SK-N-SH (cell line): ENCODE results near the gene RPS6KA2. TPM values are rescaled to one million over a fixed set of nuclear protein-coding genes. Genes with fewer than 3 reads are reported as not detected.

ENCODE experiments used
- CTCF ChIA-PET: fragments of 300-600, 350-600 bp; formaldehyde crosslinking; extraction: SDS; loops from one replicate; lab custom pipeline; 2021; lab: Yijun Ruan, JAX
- POLR2A ChIA-PET: fragments of 350-600 bp; sonication (Branson Sonifier 250); formaldehyde crosslinking; extraction: SDS; loops from one replicate; lab custom pipeline; 2020; ENCODE audit warnings: antibody characterized with exemption, inconsistent platforms; lab: Yijun Ruan, JAX
- DNase-seq: peaks from one replicate; pipeline ENCODE4 v3.0.0; 2012
- H2AFZ ChIP-seq: fragments of 200-600 bp; sonication (generic); 2 replicates; pipeline ENCODE4 v1.8.1; 2016; ENCODE audit warnings: antibody characterized with exemption, mild to moderate bottlenecking, low read depth
- H3F3A ChIP-seq: fragments of 200-600 bp; sonication (generic); replicated peaks from 2 replicates; pipeline ENCODE3; 2016; ENCODE audit warnings: antibody characterized with exemption, mild to moderate bottlenecking; ENCODE audit not compliant: insufficient read depth
- H3K27ac ChIP-seq, 2 experiments: fragments of 200-500 bp in 1 of 2; fragments of 200-600 bp in 1 of 2; sonication (Bioruptor generic) in 1 of 2; sonication (generic), shearing (Covaris generic) in 1 of 2; 2 replicates each; pipeline versions ENCODE4 v1.5.1 to v1.6.1; 2014 to 2016; ENCODE audit warnings: low read depth in 2 of 2, inconsistent platforms in 1 of 2, low read length in 1 of 2, mild to moderate bottlenecking in 1 of 2, mixed read lengths in 1 of 2
- H3K27me3 ChIP-seq: fragments of 200-600 bp; sonication (generic), shearing (Covaris generic); 2 replicates; pipeline ENCODE4 v1.6.1; 2016; ENCODE audit warnings: mixed run types; ENCODE audit not compliant: insufficient read depth
- H3K36me3 ChIP-seq, 2 experiments: fragments of 200-500 bp in 1 of 2; fragments of 200-600 bp in 1 of 2; sonication (Bioruptor generic) in 1 of 2; sonication (generic) in 1 of 2; replicated peaks in 1 of 2; 2 replicates each; pipeline versions ENCODE3 to v1.5.1; 2014 to 2016; ENCODE audit warnings: low read length in 1 of 2, mild to moderate bottlenecking in 1 of 2; ENCODE audit not compliant: insufficient read depth in 2 of 2, control insufficient read depth in 1 of 2
- H3K4me1 ChIP-seq, 2 experiments: fragments of 200-500 bp in 1 of 2; fragments of 200-600 bp in 1 of 2; sonication (Bioruptor generic) in 1 of 2; sonication (generic), shearing (Covaris generic) in 1 of 2; 2 replicates each; pipeline versions ENCODE4 v1.5.1 to v1.6.1; 2014 to 2016; ENCODE audit warnings: low read depth in 1 of 2, low read length in 1 of 2, mixed run types in 1 of 2; ENCODE audit not compliant: insufficient read depth in 2 of 2, control insufficient read depth in 1 of 2
- H3K4me2 ChIP-seq: fragments of 200-600 bp; sonication (generic), shearing (Covaris generic); 2 replicates; pipeline ENCODE4 v1.6.1; 2017; ENCODE audit warnings: mixed run types
- H3K4me3 ChIP-seq, 2 experiments: fragments of 200-500 bp in 1 of 2; fragments of 200-600 bp in 1 of 2; sonication (Bioruptor generic) in 1 of 2; sonication (generic), shearing (Covaris generic) in 1 of 2; 2 replicates each; pipeline versions ENCODE4 v1.5.1 to v1.8.1; 2014 to 2016; ENCODE audit warnings: low read depth in 2 of 2, inconsistent platforms in 1 of 2, low read length in 1 of 2, mild to moderate bottlenecking in 1 of 2, mixed read lengths in 1 of 2, moderate library complexity in 1 of 2
- H3K79me2 ChIP-seq: fragments of 200-600 bp; sonication (generic); 2 replicates; pipeline ENCODE4 v1.8.1; 2017; ENCODE audit warnings: mild to moderate bottlenecking; ENCODE audit not compliant: insufficient read depth
- H3K9ac ChIP-seq: fragments of 200-600 bp; sonication (generic); 2 replicates; pipeline ENCODE4 v1.6.1; 2017; ENCODE audit warnings: mixed run types
- H3K9me2 ChIP-seq: fragments of 200-600 bp; sonication (generic); 2 replicates; pipeline ENCODE4 v1.6.1; 2017; ENCODE audit warnings: mixed run types
- H3K9me3 ChIP-seq: fragments of 200-600 bp; sonication (generic); 2 replicates; pipeline ENCODE4 v1.6.1; 2017; ENCODE audit warnings: mixed run types, mild to moderate bottlenecking, moderate library complexity
- H4K20me1 ChIP-seq: fragments of 200-600 bp; sonication (generic); 2 replicates; pipeline ENCODE4 v1.6.1; 2017; ENCODE audit warnings: mild to moderate bottlenecking, mixed run types; ENCODE audit not compliant: insufficient read depth
- ELF1 ChIP-seq: IDR thresholded peaks from 2 replicates; pipeline ENCODE4 v1.4.0; 2012
- EP300 ChIP-seq, 2 experiments: IDR thresholded peaks; 2 replicates each; pipeline versions ENCODE4 v1.4.0 to v1.6.1; 2012; ENCODE audit warnings: borderline replicate concordance in 1 of 2, low read depth in 1 of 2, low read length in 1 of 2
- EZH2phosphoT487 ChIP-seq: fragments of 200-600 bp; sonication (generic); IDR thresholded peaks from 2 replicates; pipeline ENCODE4 v1.6.1; 2017; ENCODE audit warnings: low read depth, mixed run types, mild to moderate bottlenecking, antibody characterized with exemption, moderate library complexity, borderline replicate concordance
- GATA2 ChIP-seq: sonication (generic); formaldehyde crosslinking; IDR thresholded peaks from 2 replicates; pipeline ENCODE4 v1.5.0; 2020; ENCODE audit warnings: mild to moderate bottlenecking, missing genetic modification reagents
- JUND ChIP-seq: IDR thresholded peaks from 2 replicates; pipeline ENCODE4 v1.4.0; 2012
- MAX ChIP-seq: IDR thresholded peaks from 2 replicates; pipeline ENCODE4 v1.4.0; 2012; ENCODE audit warnings: low read depth
- MEF2A ChIP-seq: IDR thresholded peaks from 2 replicates; pipeline ENCODE4 v1.4.0; 2012; ENCODE audit warnings: low read depth, borderline replicate concordance
- NRF1 ChIP-seq: IDR thresholded peaks from 2 replicates; pipeline ENCODE4 v1.6.1; 2012; ENCODE audit warnings: low read depth, mild to moderate bottlenecking, low read length
- POLR2AphosphoS5 ChIP-seq: IDR thresholded peaks from 2 replicates; pipeline ENCODE4 v1.6.1; 2012; ENCODE audit warnings: low read depth, low read length
- RCOR1 ChIP-seq: fragments of 150-350 bp; IDR thresholded peaks from 2 replicates; pipeline ENCODE4 v1.6.1; 2017; ENCODE audit warnings: antibody characterized with exemption, low read length
- REST ChIP-seq: IDR thresholded peaks from 2 replicates; pipeline ENCODE4 v1.6.1; 2012; ENCODE audit warnings: mild to moderate bottlenecking, low read depth, low read length, moderate library complexity
- RXRA ChIP-seq: IDR thresholded peaks from 2 replicates; pipeline ENCODE4 v1.4.0; 2012; ENCODE audit warnings: low read depth, mild to moderate bottlenecking, borderline replicate concordance
- TAF1 ChIP-seq: IDR thresholded peaks from 2 replicates; pipeline ENCODE4 v1.6.1; 2012; ENCODE audit warnings: low read depth, mild to moderate bottlenecking, low read length, moderate library complexity, borderline replicate concordance
- TCF12 ChIP-seq: IDR thresholded peaks from 2 replicates; pipeline ENCODE4 v1.4.0; 2012
- USF1 ChIP-seq: IDR thresholded peaks from 2 replicates; pipeline ENCODE4 v1.4.0; 2012; ENCODE audit warnings: low read depth, borderline replicate concordance
- ZBTB33 ChIP-seq: IDR thresholded peaks from 2 replicates; pipeline ENCODE4 v1.4.0; 2012; ENCODE audit warnings: low read depth, borderline replicate concordance
- WGBS: methylation state at CpG from one replicate; pipeline ENCODE4 v1.1.6; 2017; ENCODE audit warnings: low lambda C conversion rate; 5-methylcytosine and 5-hydroxymethylcytosine counted together
- polyA plus RNA-seq, 3 experiments: library from polyadenylated mRNA; depleted of rRNA; stranded (reverse); fragments of >200 nt; gene quantifications; 2 replicates each; pipeline ENCODE4 v1.2.3, GENCODE V29; 2012
- TF ChIP-seq, protein P1 (sequence below): fragments of 150-350 bp; IDR thresholded peaks from 2 replicates; pipeline ENCODE4 v1.6.1; 2017; ENCODE audit warnings: antibody characterized with exemption, low read length, low read depth, borderline replicate concordance
- TF ChIP-seq, protein P2 (sequence below): fragments of 150-350 bp; IDR thresholded peaks from 2 replicates; pipeline ENCODE4 v1.6.1; 2016; ENCODE audit warnings: mild to moderate bottlenecking, low read depth, low read length

RPS6KA2 gene
- polyA plus RNA-seq, 1 of the 3 experiments (the other 2 are of a cell fraction), result 59.5 TPM

- no peaks in the 10 kb centered on the region for H3K9me2 ChIP-seq
- H3K27me3 ChIP-seq, result no peaks in the 10 kb centered on the region
- H3F3A ChIP-seq, result peaks cover 8% of the 10 kb centered on the region
- peaks cover 11 to 25% of the 10 kb centered on the region in 2 experiments for H3K36me3 ChIP-seq
- no peak overlapping the region for H3K4me2 ChIP-seq
- TF ChIP-seq POLR2AphosphoS5, result no peak
- TF ChIP-seq TAF1, result no peak
- no peak for TF ChIP-seq GATA2 (CRISPR knock-in tag)
- no peak for TF ChIP-seq RCOR1
- TF ChIP-seq TCF12, result no peak
- no peak for TF ChIP-seq NRF1
- TF ChIP-seq ELF1, result no peak
- TF ChIP-seq EZH2phosphoT487, result no peak
- no peak for TF ChIP-seq MEF2A
- no peak for TF ChIP-seq REST
- TF ChIP-seq USF1, result no peak
- TF ChIP-seq, protein P1, sequence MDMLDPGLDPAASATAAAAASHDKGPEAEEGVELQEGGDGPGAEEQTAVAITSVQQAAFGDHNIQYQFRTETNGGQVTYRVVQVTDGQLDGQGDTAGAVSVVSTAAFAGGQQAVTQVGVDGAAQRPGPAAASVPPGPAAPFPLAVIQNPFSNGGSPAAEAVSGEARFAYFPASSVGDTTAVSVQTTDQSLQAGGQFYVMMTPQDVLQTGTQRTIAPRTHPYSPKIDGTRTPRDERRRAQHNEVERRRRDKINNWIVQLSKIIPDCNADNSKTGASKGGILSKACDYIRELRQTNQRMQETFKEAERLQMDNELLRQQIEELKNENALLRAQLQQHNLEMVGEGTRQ, result no peak
- no peak overlapping the region for H3K9ac ChIP-seq
- H2AFZ ChIP-seq, result no peak overlapping the region
- POLR2A ChIA-PET, result no interaction called here
- no peak overlapping the region for H3K27ac ChIP-seq
- DNase-seq, result no peak
- H3K9me3 ChIP-seq, result peaks cover 6% of the 10 kb centered on the region; the same call in 1 of the 2 replicates
- WGBS, result 80% methylated on average over 1 of the region's 1 CpG
- peaks cover 46% of the 10 kb centered on the region for H3K79me2 ChIP-seq
- H4K20me1 ChIP-seq, result no peaks in the 10 kb centered on the region
- H3K4me1 ChIP-seq, result peaks cover 4 to 6% of the 10 kb centered on the region in 2 experiments; a peak in 1 of 4 replicates
- CTCF ChIA-PET, result no interaction called here
- H3K4me3 ChIP-seq, result no peak overlapping the region; a peak in 1 of 4 replicates
These were observed 67.4 kb downstream of the RPS6KA2 start for GRCh38 chr6:166559662-166560061.

- 82% methylated on average over 5 of the region's 5 CpGs for WGBS
- peaks cover 41% of the 10 kb centered on the region for H3K79me2 ChIP-seq
- ChIA-PET CTCF (no interaction called here), POLR2A (no interaction called here)
- H3K4me1 ChIP-seq, result peaks cover 7 to 10% of the 10 kb centered on the region in 2 experiments; a peak in 1 of 4 replicates
- no peak overlapping the region for H3K4me3 ChIP-seq
- no peak for DNase-seq
- H3K4me2 ChIP-seq, result no peak overlapping the region
- peaks cover 7 to 22% of the 10 kb centered on the region in 2 experiments for H3K36me3 ChIP-seq
- no peak overlapping the region for H3K9ac ChIP-seq
- no peaks in the 10 kb centered on the region for H3K27me3 ChIP-seq
- H2AFZ ChIP-seq, result no peak overlapping the region
- no peaks in the 10 kb centered on the region for H4K20me1 ChIP-seq
- no peaks in the 10 kb centered on the region for H3K9me2 ChIP-seq
- H3F3A ChIP-seq, result peaks cover 11% of the 10 kb centered on the region
- H3K9me3 ChIP-seq, result peaks cover 6% of the 10 kb centered on the region; the same call in 1 of the 2 replicates
- H3K27ac ChIP-seq, result no peak overlapping the region
- TF ChIP-seq, protein P2, sequence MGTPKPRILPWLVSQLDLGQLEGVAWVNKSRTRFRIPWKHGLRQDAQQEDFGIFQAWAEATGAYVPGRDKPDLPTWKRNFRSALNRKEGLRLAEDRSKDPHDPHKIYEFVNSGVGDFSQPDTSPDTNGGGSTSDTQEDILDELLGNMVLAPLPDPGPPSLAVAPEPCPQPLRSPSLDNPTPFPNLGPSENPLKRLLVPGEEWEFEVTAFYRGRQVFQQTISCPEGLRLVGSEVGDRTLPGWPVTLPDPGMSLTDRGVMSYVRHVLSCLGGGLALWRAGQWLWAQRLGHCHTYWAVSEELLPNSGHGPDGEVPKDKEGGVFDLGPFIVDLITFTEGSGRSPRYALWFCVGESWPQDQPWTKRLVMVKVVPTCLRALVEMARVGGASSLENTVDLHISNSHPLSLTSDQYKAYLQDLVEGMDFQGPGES, result no peak
- TF ChIP-seq ZBTB33, result no peak
- no peak for TF ChIP-seq USF1
- no peak for TF ChIP-seq MAX
- TF ChIP-seq EP300 (IDR thresholded peaks at IDR 0.05; ENCODE audit: borderline replicate concordance in 1 of 2, low read depth in 1 of 2, low read length in 1 of 2), result no peak
- TF ChIP-seq RXRA, result no peak
- TF ChIP-seq JUND, result no peak
- no peak for TF ChIP-seq GATA2 (CRISPR knock-in tag)
These were observed 67.8 kb downstream of the RPS6KA2 start for GRCh38 chr6:166559211-166559610.
